SIG-M5 treated with dmso at 0.1 percent for 504 hours (cell line): Measurements from ENCODE around the gene CST6.
"Not testable (repeated sequence)": the region's sequence is repeated elsewhere in the genome, so short reads cannot be mapped to it uniquely, and the experiment has no call there.

ENCODE experiments used
- DNase-seq: peaks from one replicate; lab custom pipeline; 2025; ENCODE audit not compliant: unreplicated experiment; lab: John Stamatoyannopoulos, UW

Gene CST6

GRCh38 chr11:65983589-65983987, 28.2 kb upstream of the CST6 start:
- DNase-seq: no peak

GRCh38 chr11:65987336-65987735, 24.5 kb upstream of the CST6 start:
- no peak for DNase-seq

- peak; percentile 96 for DNase-seq
Measured at GRCh38 chr11:65988791-65989592, 22.8 kb upstream of the CST6 start.

- no peak for DNase-seq
Measured at GRCh38 chr11:65992056-65992455, 19.8 kb upstream of the CST6 start.

GRCh38 chr11:65997286-65997685, 14.5 kb upstream of the CST6 start:
- no peak for DNase-seq

GRCh38 chr11:66001942-66002647, 9.7 kb upstream of the CST6 start, which contains the start of the genes BANF1 and EIF1AD:
TSS of gene BANF1 (plus strand) at chr11:66002503. CDS start at chr11:66003251, 748 bp downstream.
TSS of gene EIF1AD (minus strand) at chr11:66002157. CDS start at chr11:66000389, 1,768 bp downstream.
- DNase-seq: peak; percentile 100

- peak; percentile 60 for DNase-seq
Measured at GRCh38 chr11:66002648-66003225, 9.1 kb upstream of the CST6 start.

- no peak for DNase-seq
Measured at GRCh38 chr11:66003291-66003690, 8.5 kb upstream of the CST6 start.

GRCh38 chr11:66004186-66004585, 7.6 kb upstream of the CST6 start:
- DNase-seq: no peak

GRCh38 chr11:66006134-66006890, 5.5 kb upstream of the CST6 start:
- no peak for DNase-seq

- no peak for DNase-seq
Measured at GRCh38 chr11:66006891-66007176, 5.0 kb upstream of the CST6 start.

GRCh38 chr11:66007201-66007634, 4.6 kb upstream of the CST6 start:
- no peak for DNase-seq

GRCh38 chr11:66008095-66008467, 3.7 kb upstream of the CST6 start:
- DNase-seq: no peak

- DNase-seq: no peak
Measured at GRCh38 chr11:66008468-66009101, 3.2 kb upstream of the CST6 start.

- DNase-seq: not testable (repeated sequence)
Measured at GRCh38 chr11:66010036-66010435, 1.8 kb upstream of the CST6 start.

- peak; percentile 46 for DNase-seq
Measured at GRCh38 chr11:66011239-66011784, 496 bp upstream of the CST6 start.

- DNase-seq: no peak
Measured at GRCh38 chr11:66012371-66012945, 650 bp downstream of the CST6 start.

GRCh38 chr11:66012946-66013761, 1.3 kb downstream of the CST6 start:
- peak; percentile 44 for DNase-seq

GRCh38 chr11:66013762-66014100, 1.9 kb downstream of the CST6 start:
- DNase-seq: no peak
